Osteoblast (primary cell): Measurements from ENCODE around the gene MKLN1. TPM values are rescaled to one million over a fixed set of nuclear protein-coding genes. Genes with fewer than 3 reads are reported as not detected.
A peak's percentile ranks its signal among the peaks of the same experiment; 100 is the strongest.
"Not testable (repeated sequence)": the region's sequence is repeated elsewhere in the genome, so short reads cannot be mapped to it uniquely, and the experiment has no call there.

Experiments used
- DNase-seq: peaks from one replicate; pipeline ENCODE4 v3.0.0; 2011; ENCODE audit warnings: low spot score, mixed read lengths; ENCODE audit not compliant: insufficient read length; ENCODE audit errors: missing footprints
- H2AFZ ChIP-seq: 2 replicates; pipeline ENCODE4 v1.6.0; 2011; ENCODE audit warnings: mild to moderate bottlenecking, low read length
- H3K27ac ChIP-seq: 2 replicates; pipeline ENCODE4 v1.5.1; 2011; ENCODE audit warnings: mild to moderate bottlenecking, low read depth, low read length, moderate library complexity
- H3K27me3 ChIP-seq: 2 replicates; pipeline ENCODE4 v1.6.0; 2012; ENCODE audit warnings: mild to moderate bottlenecking, control low read depth, inconsistent platforms, low read length, moderate library complexity; ENCODE audit not compliant: insufficient read depth
- H3K36me3 ChIP-seq: 2 replicates; pipeline ENCODE4 v1.5.1; 2011; ENCODE audit warnings: mild to moderate bottlenecking, low read length, control low read depth, moderate library complexity; ENCODE audit not compliant: insufficient read depth
- H3K4me1 ChIP-seq: 2 replicates; pipeline ENCODE4 v1.5.1; 2011; ENCODE audit warnings: mild to moderate bottlenecking, low read length, control low read depth, moderate library complexity; ENCODE audit not compliant: insufficient read depth
- H3K4me2 ChIP-seq: 2 replicates; pipeline ENCODE4 v1.6.0; 2011; ENCODE audit warnings: mild to moderate bottlenecking, low read length; ENCODE audit not compliant: insufficient read depth
- H3K4me3 ChIP-seq: fragments of 200-600 bp; sonication (generic); 3 replicates; pipeline ENCODE4 v1.5.1; 2012; ENCODE audit warnings: mild to moderate bottlenecking, low read length, inconsistent platforms; ENCODE audit not compliant: insufficient read depth
- H3K79me2 ChIP-seq: 2 replicates; pipeline ENCODE4 v1.6.0; 2012; ENCODE audit warnings: mild to moderate bottlenecking, low read length, control low read depth, inconsistent platforms; ENCODE audit not compliant: insufficient read depth
- H3K9me3 ChIP-seq: 2 replicates; pipeline ENCODE4 v1.5.1; 2011; ENCODE audit warnings: low read depth, low read length, control low read depth
- H4K20me1 ChIP-seq: 2 replicates; pipeline ENCODE4 v1.6.0; 2012; ENCODE audit warnings: mild to moderate bottlenecking, low read length, control low read depth; ENCODE audit not compliant: insufficient read depth
- total RNA-seq: library from RNA; depleted of rRNA; stranded (reverse); fragments of >200 nt; gene quantifications from 2 replicates; pipeline ENCODE4 v1.2.3, GENCODE V29; 2012
- TF ChIP-seq, protein P1 (sequence below): IDR thresholded peaks from 2 replicates; pipeline ENCODE4 v1.5.1; 2011; ENCODE audit warnings: mild to moderate bottlenecking, low read depth, low read length, moderate library complexity; ENCODE audit errors: extremely low read depth

The MKLN1 gene
- total RNA-seq, 1 donor: 52.8 TPM

GRCh38 chr7:131513245-131514061 lies 185.8 kb downstream of the MKLN1 start:
- Histone ChIP-seq H3K4me1 (peaks cover 3% of the 10 kb centered on the region), H3K36me3 (no peaks in the 10 kb centered on the region), H3K4me2 (peak overlapping the region; percentile 61), H3K27ac (no peak overlapping the region), H3K9me3 (no peaks in the 10 kb centered on the region), H4K20me1 (no peaks in the 10 kb centered on the region), H3K27me3 (no peaks in the 10 kb centered on the region), H2AFZ (peak overlapping the region; percentile 47), H3K79me2 (peaks cover 5% of the 10 kb centered on the region), H3K4me3 (no peak overlapping the region)
- peak; percentile 94 for DNase-seq
- TF ChIP-seq, protein P1, sequence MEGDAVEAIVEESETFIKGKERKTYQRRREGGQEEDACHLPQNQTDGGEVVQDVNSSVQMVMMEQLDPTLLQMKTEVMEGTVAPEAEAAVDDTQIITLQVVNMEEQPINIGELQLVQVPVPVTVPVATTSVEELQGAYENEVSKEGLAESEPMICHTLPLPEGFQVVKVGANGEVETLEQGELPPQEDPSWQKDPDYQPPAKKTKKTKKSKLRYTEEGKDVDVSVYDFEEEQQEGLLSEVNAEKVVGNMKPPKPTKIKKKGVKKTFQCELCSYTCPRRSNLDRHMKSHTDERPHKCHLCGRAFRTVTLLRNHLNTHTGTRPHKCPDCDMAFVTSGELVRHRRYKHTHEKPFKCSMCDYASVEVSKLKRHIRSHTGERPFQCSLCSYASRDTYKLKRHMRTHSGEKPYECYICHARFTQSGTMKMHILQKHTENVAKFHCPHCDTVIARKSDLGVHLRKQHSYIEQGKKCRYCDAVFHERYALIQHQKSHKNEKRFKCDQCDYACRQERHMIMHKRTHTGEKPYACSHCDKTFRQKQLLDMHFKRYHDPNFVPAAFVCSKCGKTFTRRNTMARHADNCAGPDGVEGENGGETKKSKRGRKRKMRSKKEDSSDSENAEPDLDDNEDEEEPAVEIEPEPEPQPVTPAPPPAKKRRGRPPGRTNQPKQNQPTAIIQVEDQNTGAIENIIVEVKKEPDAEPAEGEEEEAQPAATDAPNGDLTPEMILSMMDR: peak; percentile 99

DNA sequence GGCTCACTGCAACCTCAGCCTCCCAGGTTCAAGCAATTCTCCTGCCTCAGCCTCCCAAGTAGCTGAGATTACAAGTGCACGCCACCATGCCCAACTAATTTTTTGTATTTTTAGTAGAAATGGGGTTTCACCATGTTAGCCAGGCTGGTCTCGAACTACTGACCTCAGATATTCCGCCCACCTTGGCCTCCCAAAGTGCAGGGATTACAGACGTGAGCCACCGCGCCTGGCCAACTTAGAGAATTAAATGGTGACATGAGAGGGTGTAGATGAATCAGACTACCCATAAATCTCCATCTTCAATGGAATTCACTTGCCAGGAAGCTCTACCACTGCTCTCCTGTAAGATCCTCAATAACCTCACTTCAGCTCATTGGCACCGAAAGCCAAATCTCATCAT lies 187.8 kb downstream of the MKLN1 start:
- not testable (repeated sequence) for H2AFZ ChIP-seq, H3K9me3 ChIP-seq, H3K27me3 ChIP-seq, H4K20me1 ChIP-seq, H3K4me1 ChIP-seq, H3K4me2 ChIP-seq, DNase-seq, H3K36me3 ChIP-seq, H3K4me3 ChIP-seq, H3K27ac ChIP-seq
- H3K79me2 ChIP-seq: peaks cover 15% of the 10 kb centered on the region

GRCh38 chr7:131517218-131517923 lies 189.7 kb downstream of the MKLN1 start:
- H4K20me1 ChIP-seq: no peaks in the 10 kb centered on the region
- H2AFZ ChIP-seq: no peak overlapping the region
- TF ChIP-seq, protein P1: no peak
- no peaks in the 10 kb centered on the region for H3K9me3 ChIP-seq
- H3K4me3 ChIP-seq: no peak overlapping the region
- no peak for DNase-seq
- peaks cover 18% of the 10 kb centered on the region for H3K79me2 ChIP-seq
- H3K4me2 ChIP-seq: no peak overlapping the region
- peaks cover 4% of the 10 kb centered on the region for H3K4me1 ChIP-seq
- no peaks in the 10 kb centered on the region for H3K36me3 ChIP-seq
- H3K27me3 ChIP-seq: no peaks in the 10 kb centered on the region
- no peak overlapping the region for H3K27ac ChIP-seq

DNA sequence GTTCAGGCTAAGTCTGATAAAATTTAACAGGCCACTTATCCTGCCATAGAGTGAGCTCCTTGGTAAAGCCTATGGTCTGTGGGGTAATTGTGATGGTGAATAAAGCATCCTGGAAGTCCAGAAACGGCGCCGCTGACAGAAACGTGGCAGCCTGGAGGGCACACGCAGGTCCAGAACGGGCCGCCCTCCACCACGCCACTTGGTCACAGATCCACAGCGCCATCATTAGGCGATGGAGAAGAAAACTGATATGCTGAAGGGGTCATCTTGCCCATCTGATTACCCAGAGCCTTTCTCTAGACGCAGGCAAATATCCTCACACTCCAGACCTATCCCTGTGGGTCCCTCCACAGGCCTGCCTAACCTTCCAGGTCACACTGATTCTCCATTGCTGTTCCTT lies 190.9 kb downstream of the MKLN1 start:
- H3K4me3 ChIP-seq: no peak overlapping the region
- H2AFZ ChIP-seq: no peak overlapping the region
- no peaks in the 10 kb centered on the region for H3K9me3 ChIP-seq
- H3K27me3 ChIP-seq: no peaks in the 10 kb centered on the region
- H3K4me1 ChIP-seq: peaks cover 6% of the 10 kb centered on the region
- H4K20me1 ChIP-seq: no peaks in the 10 kb centered on the region
- TF ChIP-seq, protein P1: no peak
- H3K79me2 ChIP-seq: peaks cover 23% of the 10 kb centered on the region
- no peak overlapping the region for H3K4me2 ChIP-seq
- no peak overlapping the region for H3K27ac ChIP-seq
- DNase-seq: peak; percentile 23
- no peaks in the 10 kb centered on the region for H3K36me3 ChIP-seq
